ENCODE results near the gene TRIP10. TPM values are rescaled to one million over a fixed set of nuclear protein-coding genes. Genes with fewer than 3 reads are reported as not detected.

TRIP10 gene
- total and polyA plus RNA-seq, 2 of the 8 experiments (the other 6 are each of a cell fraction or from before 2014, with no cell fraction given): 27.8 to 69.5 TPM

GRCh38 chr19:6721138-6721474 is 18.4 kb upstream of the TRIP10 start:
- Histone ChIP-seq H3K14ac (ENCODE audit: insufficient read length) (no peak overlapping the region), H4K5ac (ENCODE audit: insufficient read length, low read depth, low read length) (no peak overlapping the region), H2BK120ac (replicated peaks; ENCODE audit: low read depth, low read length) (no peak overlapping the region), H3K36me3 (ENCODE audit: control insufficient read depth in 2 of 4, insufficient read depth in 4 of 4, low read length in 3 of 4) (no peaks in the 10 kb centered on the region; a peak in 1 of 8 replicates), H2AK5ac (ENCODE audit: low read depth, low read length) (no peak overlapping the region), H3K27me3 (replicated peaks in 1 of 4; ENCODE audit: control insufficient read depth in 3 of 4, extremely low read depth in 1 of 4, insufficient read depth in 3 of 4, low read length in 3 of 4) (no peaks in the 10 kb centered on the region; a peak in 1 of 7 replicates), H3K4me3 (ENCODE audit: extremely low read depth in 1 of 4, insufficient read depth in 2 of 4, low read depth in 3 of 4, low read length in 4 of 4) (no peak overlapping the region), H2AFZ (ENCODE audit: low read length) (no peak overlapping the region), H3K9me3 (ENCODE audit: insufficient read depth in 2 of 2, low read depth in 1 of 2, low read length in 1 of 2) (no peaks in the 10 kb centered on the region), H4K20me1 (replicated peaks in 1 of 2; ENCODE audit: control insufficient read depth in 1 of 2, insufficient read depth in 2 of 2, low read length in 2 of 2) (peaks cover 0 to 6% of the 10 kb centered on the region in 2 experiments), H2BK15ac (ENCODE audit: low read length) (no peak overlapping the region), H3K9ac (replicated peaks in 1 of 4; ENCODE audit: extremely low read depth in 1 of 4, low read depth in 3 of 4, low read length in 3 of 4) (no peak overlapping the region), H3K4me1 (replicated peaks in 1 of 4; ENCODE audit: control insufficient read depth in 3 of 4, insufficient read depth in 4 of 4, low read length in 3 of 4) (peaks cover 0 to 16% (median 6%) of the 10 kb centered on the region in 4 experiments; a peak in 4 of 7 replicates), H2BK5ac (ENCODE audit: low read depth, low read length) (no peak overlapping the region), H3K79me1 (ENCODE audit: low read depth, low read length) (no peaks in the 10 kb centered on the region), H3K23me2 (ENCODE audit: low read depth, low read length) (peaks cover 10% of the 10 kb centered on the region), H4K91ac (replicated peaks; ENCODE audit: insufficient read length, low read length) (no peak overlapping the region), H3K4me2 (ENCODE audit: insufficient read depth in 1 of 2, low read depth in 2 of 2, low read length in 2 of 2) (no peak overlapping the region), H2BK20ac (ENCODE audit: low read length) (no peak overlapping the region), H3K56ac (replicated peaks; ENCODE audit: insufficient read length, low read depth, low read length) (no peak overlapping the region), H3K79me2 (ENCODE audit: control insufficient read depth in 1 of 2, insufficient read depth in 2 of 2, low read length in 2 of 2) (no peaks in the 10 kb centered on the region; a peak in 1 of 4 replicates), H2BK12ac (ENCODE audit: low read depth, low read length) (no peak overlapping the region), H3K4ac (replicated peaks; ENCODE audit: insufficient read length, low read depth, low read length) (no peak overlapping the region), H3K27ac (ENCODE audit: low read depth, low read length) (no peak overlapping the region), H3K18ac (ENCODE audit: extremely low read depth, low read length) (no peak overlapping the region), H4K8ac (ENCODE audit: extremely low read depth, insufficient read depth, low read length) (no peak overlapping the region), H3K23ac (ENCODE audit: insufficient read length) (no peak overlapping the region)
- POLR2A ChIA-PET (ENCODE audit: partially characterized antibody): interaction anchor here (0.7 to 1.0 kb wide), 2 partner anchors 17 to 118 kb away, joined by 3 read pairs; no protein-coding TSS in a partner anchor
- FAIRE-seq (no peak), DNase-seq (ENCODE audit: low read depth in 1 of 2, low spot score in 2 of 2) (no peak)
- CTCF ChIA-PET (ENCODE audit: partially characterized antibody): interaction anchor here (7.2 kb wide), 1 partner anchor 16 kb away, joined by 31 read pairs; the partner anchor contains the start of gene GPR108
- TF ChIP-seq GABPA (IDR thresholded peaks at IDR 0.05; ENCODE audit: borderline replicate concordance, insufficient read depth, low read length): no peak
